ENCODE data around the gene NPR1.

DNA sequence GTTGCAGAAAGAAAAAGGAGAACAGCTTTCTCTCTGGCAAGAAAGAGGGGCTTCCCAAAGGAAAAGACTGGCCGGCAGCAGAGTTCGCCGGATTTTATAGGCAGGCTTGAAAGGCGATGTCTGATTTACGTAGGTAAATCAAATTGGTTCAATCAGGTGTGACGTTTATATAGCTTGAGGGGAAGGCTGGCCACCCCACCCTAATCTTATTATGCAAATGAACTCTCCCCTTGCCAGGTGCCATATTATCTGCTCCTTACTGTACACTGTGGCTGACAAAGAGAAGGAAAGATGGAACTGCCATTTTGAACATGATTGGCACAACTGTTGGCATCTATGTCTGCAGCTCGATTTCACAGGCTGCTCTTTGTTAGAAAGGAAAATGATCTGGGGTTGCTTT is 32.5 kb downstream of the NPR1 start:
- no peak for TF ChIP-seq HOXA7 (CRISPR knock-in tag; IDR thresholded peaks at IDR 0.05)
- TF ChIP-seq, protein P1, sequence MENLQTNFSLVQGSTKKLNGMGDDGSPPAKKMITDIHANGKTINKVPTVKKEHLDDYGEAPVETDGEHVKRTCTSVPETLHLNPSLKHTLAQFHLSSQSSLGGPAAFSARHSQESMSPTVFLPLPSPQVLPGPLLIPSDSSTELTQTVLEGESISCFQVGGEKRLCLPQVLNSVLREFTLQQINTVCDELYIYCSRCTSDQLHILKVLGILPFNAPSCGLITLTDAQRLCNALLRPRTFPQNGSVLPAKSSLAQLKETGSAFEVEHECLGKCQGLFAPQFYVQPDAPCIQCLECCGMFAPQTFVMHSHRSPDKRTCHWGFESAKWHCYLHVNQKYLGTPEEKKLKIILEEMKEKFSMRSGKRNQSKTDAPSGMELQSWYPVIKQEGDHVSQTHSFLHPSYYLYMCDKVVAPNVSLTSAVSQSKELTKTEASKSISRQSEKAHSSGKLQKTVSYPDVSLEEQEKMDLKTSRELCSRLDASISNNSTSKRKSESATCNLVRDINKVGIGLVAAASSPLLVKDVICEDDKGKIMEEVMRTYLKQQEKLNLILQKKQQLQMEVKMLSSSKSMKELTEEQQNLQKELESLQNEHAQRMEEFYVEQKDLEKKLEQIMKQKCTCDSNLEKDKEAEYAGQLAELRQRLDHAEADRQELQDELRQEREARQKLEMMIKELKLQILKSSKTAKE (CRISPR knock-in tag; IDR thresholded peaks at IDR 0.05; ENCODE audit: borderline replicate concordance) = no peak
- TF ChIP-seq, protein P2, sequence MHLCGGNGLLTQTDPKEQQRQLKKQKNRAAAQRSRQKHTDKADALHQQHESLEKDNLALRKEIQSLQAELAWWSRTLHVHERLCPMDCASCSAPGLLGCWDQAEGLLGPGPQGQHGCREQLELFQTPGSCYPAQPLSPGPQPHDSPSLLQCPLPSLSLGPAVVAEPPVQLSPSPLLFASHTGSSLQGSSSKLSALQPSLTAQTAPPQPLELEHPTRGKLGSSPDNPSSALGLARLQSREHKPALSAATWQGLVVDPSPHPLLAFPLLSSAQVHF (CRISPR knock-in tag; IDR thresholded peaks at IDR 0.05) = no peak
- no peak for TF ChIP-seq MBNL3 (CRISPR knock-in tag; conservative IDR thresholded peaks at IDR 0.05)
- TF ChIP-seq CHD4 (IDR thresholded peaks at IDR 0.05; ENCODE audit: borderline replicate concordance, low read length) = no peak
- no peak for TF ChIP-seq NCOA2 (CRISPR knock-in tag; IDR thresholded peaks at IDR 0.05)
- TF ChIP-seq NR2F1 (CRISPR knock-in tag; IDR thresholded peaks at IDR 0.05) = no peak
- TF ChIP-seq RAD21 (CRISPR knock-in tag; IDR thresholded peaks at IDR 0.05) = no peak
- TF ChIP-seq ZNF619 (CRISPR knock-in tag; IDR thresholded peaks at IDR 0.05) = no peak
- TF ChIP-seq, protein P3, sequence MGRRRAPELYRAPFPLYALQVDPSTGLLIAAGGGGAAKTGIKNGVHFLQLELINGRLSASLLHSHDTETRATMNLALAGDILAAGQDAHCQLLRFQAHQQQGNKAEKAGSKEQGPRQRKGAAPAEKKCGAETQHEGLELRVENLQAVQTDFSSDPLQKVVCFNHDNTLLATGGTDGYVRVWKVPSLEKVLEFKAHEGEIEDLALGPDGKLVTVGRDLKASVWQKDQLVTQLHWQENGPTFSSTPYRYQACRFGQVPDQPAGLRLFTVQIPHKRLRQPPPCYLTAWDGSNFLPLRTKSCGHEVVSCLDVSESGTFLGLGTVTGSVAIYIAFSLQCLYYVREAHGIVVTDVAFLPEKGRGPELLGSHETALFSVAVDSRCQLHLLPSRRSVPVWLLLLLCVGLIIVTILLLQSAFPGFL (CRISPR knock-in tag; IDR thresholded peaks at IDR 0.05) = no peak

Data from HepG2 (cell line).